Kidney epithelial cell (primary cell): Measurements from ENCODE around the gene GRM4. TPM values are rescaled to one million over a fixed set of nuclear protein-coding genes. Genes with fewer than 3 reads are reported as not detected.
A peak's percentile ranks its signal among the peaks of the same experiment; 100 is the strongest.

ENCODE experiments used
- DNase-seq: peaks from one replicate; pipeline ENCODE4 v3.0.0-alpha.2; 2010; ENCODE audit warnings: low read depth
- H3K27me3 ChIP-seq: 2 replicates; pipeline ENCODE4 v1.6.0; 2011; ENCODE audit warnings: low read length; ENCODE audit not compliant: control insufficient read depth, insufficient read depth
- H3K36me3 ChIP-seq: 2 replicates; pipeline ENCODE4 v1.5.1; 2011; ENCODE audit warnings: low read length; ENCODE audit not compliant: control insufficient read depth, insufficient read depth
- H3K4me3 ChIP-seq: 2 replicates; pipeline ENCODE4 v1.5.1; 2011; ENCODE audit warnings: low read depth, mild to moderate bottlenecking, control low read depth, low read length
- CTCF ChIP-seq: IDR thresholded peaks from 2 replicates; pipeline ENCODE4 v1.5.1; 2011; ENCODE audit warnings: mild to moderate bottlenecking, moderate library complexity, low read length, control low read depth, inconsistent platforms; ENCODE audit not compliant: insufficient read depth, poor library complexity, severe bottlenecking
- total RNA-seq: library from RNA; depleted of rRNA; stranded (reverse); fragments of >200 nt; gene quantifications from 2 replicates; pipeline ENCODE4 v1.2.3, GENCODE V29; 2015

The GRM4 gene
- total RNA-seq, 1 donor from 2014 or later = not detected

DNA sequence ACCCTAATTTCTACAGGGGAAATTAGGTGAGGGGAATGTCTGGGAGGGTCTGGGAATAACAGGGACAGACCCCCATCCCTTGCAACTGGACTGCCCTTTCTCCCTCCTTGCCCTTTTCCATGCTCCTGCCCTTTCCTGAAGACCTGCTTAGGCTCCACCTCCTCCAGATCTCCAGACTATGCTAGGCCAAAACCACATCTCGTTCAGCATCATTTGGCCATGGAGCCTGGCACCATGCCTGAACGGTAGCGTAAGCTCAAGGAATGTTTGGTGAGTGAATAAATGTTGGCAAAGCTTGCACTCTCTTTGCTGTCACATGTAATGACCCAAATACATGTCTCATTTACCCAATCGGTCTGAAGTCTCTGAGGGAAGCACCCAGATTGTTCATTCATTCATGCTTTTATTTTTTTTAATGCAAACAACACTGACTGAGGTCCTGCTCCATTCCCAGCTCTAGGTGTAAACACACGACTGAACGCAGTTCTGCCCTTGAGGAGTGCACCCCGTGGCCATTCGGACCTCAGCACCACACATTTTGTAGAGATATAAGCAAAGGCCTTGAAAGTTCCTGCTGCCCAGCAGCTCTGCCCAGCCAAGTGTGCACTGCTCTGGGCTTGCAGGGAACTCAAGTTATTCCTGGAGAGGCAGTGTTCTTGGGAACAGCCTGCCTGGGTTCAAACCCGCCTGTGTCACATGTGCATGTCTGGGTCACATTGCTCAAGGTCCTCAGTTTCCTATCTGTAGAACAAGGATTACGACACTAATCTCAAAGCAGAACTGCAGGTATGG is 1.1 kb upstream of the GRM4 start:
- no peak overlapping the region for H3K4me3 ChIP-seq
- TF ChIP-seq CTCF = no peak
- H3K36me3 ChIP-seq = no peaks in the 10 kb centered on the region
- H3K27me3 ChIP-seq = peaks cover 76% of the 10 kb centered on the region
- DNase-seq = no peak

GRCh38 chr6:34145161-34146020 is 496 bp downstream of the GRM4 start:
- H3K36me3 ChIP-seq = no peaks in the 10 kb centered on the region
- peak overlapping the region; percentile 15 for H3K4me3 ChIP-seq
- peak; percentile 1 for TF ChIP-seq CTCF
- no peak for DNase-seq
- H3K27me3 ChIP-seq = peaks cover 68% of the 10 kb centered on the region

- peaks cover 66% of the 10 kb centered on the region for H3K27me3 ChIP-seq
These were observed 1.2 kb downstream of the GRM4 start for GRCh38 chr6:34144581-34145160.

GRCh38 chr6:34143884-34144580 is 1.9 kb downstream of the GRM4 start:
- peak; percentile 29 for TF ChIP-seq CTCF
- no peak for DNase-seq
- Histone ChIP-seq H3K36me3 (no peaks in the 10 kb centered on the region), H3K4me3 (no peak overlapping the region), H3K27me3 (peaks cover 63% of the 10 kb centered on the region)

More at GRCh38 chr6:34144581-34145160, 1.2 kb downstream of the GRM4 start:
- peak overlapping the region; percentile 3 for H3K4me3 ChIP-seq
- no peaks in the 10 kb centered on the region for H3K36me3 ChIP-seq
- DNase-seq = no peak
- no peak for TF ChIP-seq CTCF

DNA sequence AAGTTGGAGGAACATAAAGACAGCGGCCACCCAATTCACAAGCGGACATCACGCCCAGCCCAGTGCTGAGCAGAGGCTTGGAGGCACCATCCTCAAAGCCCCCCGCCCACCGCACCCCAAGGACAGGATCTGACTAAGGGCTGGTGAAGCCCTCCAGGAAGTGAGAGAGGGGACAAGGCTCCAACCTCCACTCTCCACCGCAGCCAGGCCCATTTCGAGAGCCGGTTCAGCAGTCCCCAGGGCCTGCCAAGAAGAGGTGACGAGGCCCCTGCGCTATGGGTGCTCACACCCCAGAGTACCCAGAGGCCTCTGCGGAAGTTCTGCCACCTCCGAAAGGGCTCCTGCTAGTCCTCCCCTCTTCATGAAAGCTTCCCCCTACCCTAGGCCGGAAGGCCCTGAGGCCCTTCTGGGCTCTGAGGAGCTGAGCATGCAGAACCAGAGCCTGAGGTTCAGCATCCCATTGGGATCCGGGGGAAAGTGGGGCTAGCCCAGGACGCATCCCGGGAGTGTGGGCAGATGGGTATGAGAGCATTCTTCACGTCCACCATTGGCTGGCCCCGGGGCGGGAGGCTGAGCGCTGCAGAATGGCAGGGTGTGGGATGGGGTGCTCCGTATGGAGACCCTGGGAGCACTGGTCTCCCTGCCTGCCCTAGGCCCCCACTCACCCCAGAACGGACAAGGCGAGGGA is 2.5 kb downstream of the GRM4 start:
- no peaks in the 10 kb centered on the region for H3K36me3 ChIP-seq
- no peak for TF ChIP-seq CTCF
- DNase-seq = no peak
- H3K27me3 ChIP-seq = peaks cover 68% of the 10 kb centered on the region
- H3K4me3 ChIP-seq = no peak overlapping the region
